K562 (cell line): Measurements from ENCODE around the gene EEPD1. TPM values are rescaled to one million over a fixed set of nuclear protein-coding genes. Genes with fewer than 3 reads are reported as not detected.

Source experiments
- ATAC-seq: fragments of 200-7000 bp; cut with Tn5 transposase; 3 replicates; pipeline ENCODE4 v1.9.1; 2020; ENCODE audit warnings: moderate library complexity
- BruUV-seq: library from RNA; stranded (reverse); fragments of 400-500 nt; replicated peaks from 2 replicates; lab custom pipeline; 2021; lab: Mats Ljungman, UMichigan
- CTCF ChIA-PET: fragments of 300-600 bp; formaldehyde crosslinking; extraction: SDS; loops from one replicate; lab custom pipeline; 2021; ENCODE audit warnings: low intra/inter-chr PET ratio; lab: Yijun Ruan, JAX
- POLR2A ChIA-PET: fragments of 300-600, 350-650 bp; sonication (Branson Sonifier 250); formaldehyde crosslinking; extraction: SDS; loops from one replicate; lab custom pipeline; 2021; ENCODE audit warnings: antibody characterized with exemption, inconsistent platforms; lab: Yijun Ruan, JAX
- DNase-seq, 4 experiments: peaks; one replicate each; pipeline versions ENCODE4 v3.0.0 to v3.0.0-alpha.2; 2011 to 2018; ENCODE audit warnings: low spot score in 3 of 4, mixed read lengths in 3 of 4; ENCODE audit errors: extremely low read depth in 1 of 4
- FAIRE-seq: peaks from 2 replicates; lab custom pipeline; 2011; peaks lifted over from hg19 to GRCh38; lab: Jason Lieb, UNC
- H2AFZ ChIP-seq: 2 replicates; pipeline ENCODE4 v1.6.0; 2011; ENCODE audit warnings: low read depth, low read length, control low read depth, inconsistent platforms
- H3K27ac ChIP-seq: fragments of 200-600 bp; 3 replicates; pipeline ENCODE4 v1.8.0; 2011; ENCODE audit warnings: low read depth, mild to moderate bottlenecking, control low read depth, inconsistent platforms, low read length, moderate library complexity, mixed read lengths; ENCODE audit errors: extremely low read depth
- H3K27me3 ChIP-seq, 2 experiments: fragments of 300-600 bp in 1 of 2; 2 replicates in 1 of 2; 3 replicates in 1 of 2; pipeline versions ENCODE4 v1.6.0 to v1.8.0; 2011; ENCODE audit warnings: inconsistent platforms in 2 of 2, low read length in 2 of 2, mild to moderate bottlenecking in 1 of 2, mixed read lengths in 1 of 2, moderate library complexity in 1 of 2; ENCODE audit not compliant: control insufficient read depth in 2 of 2, insufficient read depth in 2 of 2
- H3K36me3 ChIP-seq: fragments of 300-600 bp; 3 replicates; pipeline ENCODE4 v1.8.0; 2011; ENCODE audit warnings: mild to moderate bottlenecking, low read length, inconsistent platforms; ENCODE audit not compliant: control insufficient read depth, insufficient read depth
- H3K4me1 ChIP-seq, 2 experiments: fragments of 200-600 bp in 1 of 2; replicated peaks in 1 of 2; 2 replicates in 1 of 2; 3 replicates in 1 of 2; pipeline versions ENCODE4 v1.5.1 to v1.8.0; 2011; ENCODE audit warnings: inconsistent platforms in 2 of 2, low read length in 2 of 2, mild to moderate bottlenecking in 1 of 2, mixed read lengths in 1 of 2, moderate library complexity in 1 of 2; ENCODE audit not compliant: control insufficient read depth in 2 of 2, insufficient read depth in 2 of 2
- H3K4me2 ChIP-seq: 2 replicates; pipeline ENCODE4 v1.6.1; 2011; ENCODE audit warnings: low read length, control low read depth, inconsistent platforms, mixed read lengths; ENCODE audit not compliant: insufficient read depth
- H3K4me3 ChIP-seq: fragments of 200-600 bp; sonication (generic), shearing (Covaris generic); 2 replicates; pipeline ENCODE4 v1.5.1; 2016; ENCODE audit warnings: control low read depth, inconsistent platforms
- H3K79me2 ChIP-seq: fragments of 200-600 bp; 3 replicates; pipeline ENCODE4 v1.8.0; 2011; ENCODE audit warnings: low read length, inconsistent platforms; ENCODE audit not compliant: control insufficient read depth, insufficient read depth
- H3K9ac ChIP-seq, 2 experiments: 2 replicates each; pipeline versions ENCODE4 v1.6.0 to v1.6.1; 2011; ENCODE audit warnings: low read depth in 2 of 2, low read length in 2 of 2, control low read depth in 1 of 2, inconsistent platforms in 1 of 2, mild to moderate bottlenecking in 1 of 2, mixed read lengths in 1 of 2; ENCODE audit not compliant: insufficient read depth in 1 of 2
- H3K9me1 ChIP-seq: one replicate; pipeline ENCODE4 v1.6.0; 2011; ENCODE audit warnings: inconsistent platforms, mild to moderate bottlenecking, low read length, moderate library complexity; ENCODE audit not compliant: control insufficient read depth, insufficient read depth
- H3K9me3 ChIP-seq: replicated peaks from 2 replicates; pipeline ENCODE4 v1.5.1; 2011; ENCODE audit warnings: low read depth, low read length, inconsistent platforms; ENCODE audit not compliant: control insufficient read depth, insufficient read depth
- H4K20me1 ChIP-seq: replicated peaks from 2 replicates; pipeline ENCODE4 v1.6.1; 2011; ENCODE audit warnings: low read length, inconsistent platforms, mixed read lengths; ENCODE audit not compliant: control insufficient read depth, insufficient read depth
- ELF4 ChIP-seq: fragments of 450-650 bp; formaldehyde crosslinking; IDR thresholded peaks from 2 replicates; pipeline ENCODE4 v1.4.0; 2022; ENCODE audit warnings: missing genetic modification characterization
- FOXJ2 ChIP-seq: fragments of 200-800 bp; sonication (Bioruptor generic); IDR thresholded peaks from 2 replicates; pipeline ENCODE4 v1.6.1; 2016; ENCODE audit warnings: missing genetic modification characterization, missing compliant biosample characterization
- FOXP1 ChIP-seq: sonication (generic); formaldehyde crosslinking; IDR thresholded peaks from 2 replicates; pipeline ENCODE4 v1.8.0; 2022; ENCODE audit warnings: mild to moderate bottlenecking, missing genetic modification reagents
- GABPA ChIP-seq: fragments of 200-800 bp; sonication (Bioruptor generic); conservative IDR thresholded peaks from 2 replicates; pipeline ENCODE4 v1.6.1; 2016; ENCODE audit warnings: low read depth, missing genetic modification characterization, missing compliant biosample characterization
- MAFK ChIP-seq: IDR thresholded peaks from 2 replicates; pipeline ENCODE4 v1.6.1; 2011; ENCODE audit warnings: low read length, improper control_type of control experiment
- MCM2 ChIP-seq: fragments of 450-650 bp; IDR thresholded peaks from 2 replicates; pipeline ENCODE4 v1.6.1; 2017; ENCODE audit warnings: low read depth, mild to moderate bottlenecking
- NFYB ChIP-seq: IDR thresholded peaks from 2 replicates; pipeline ENCODE4 v1.6.1; 2011; ENCODE audit warnings: mild to moderate bottlenecking, moderate library complexity; ENCODE audit not compliant: insufficient read length; ENCODE audit errors: extremely low read depth
- PML ChIP-seq: IDR thresholded peaks from 2 replicates; pipeline ENCODE4 v1.6.1; 2012; ENCODE audit warnings: low read length, inconsistent platforms
- SNIP1 ChIP-seq: fragments of 450-650 bp; IDR thresholded peaks from 2 replicates; pipeline ENCODE4 v1.7.1; 2017; ENCODE audit warnings: low read depth, mild to moderate bottlenecking
- TEAD4 ChIP-seq, 2 experiments: sonication (generic) in 1 of 2; formaldehyde crosslinking in 1 of 2; IDR thresholded peaks; 2 replicates each; pipeline versions ENCODE4 v1.6.1 to v1.8.0; 2012 to 2022; ENCODE audit warnings: borderline replicate concordance in 1 of 2, inconsistent platforms in 1 of 2, low read length in 1 of 2, mild to moderate bottlenecking in 1 of 2, missing genetic modification reagents in 1 of 2
- WGBS: fragments of 100-300 bp; shearing (Covaris generic); methylation state at CpG from one replicate; pipeline ENCODE4 v1.1.6; 2016; ENCODE audit warnings: low coverage, mixed read lengths; ENCODE audit not compliant: insufficient coverage; ENCODE audit errors: missing lambda C conversion rate; 5-methylcytosine and 5-hydroxymethylcytosine counted together
- in situ Hi-C: fragments of 300-500 bp; cut with MboI; formaldehyde crosslinking; loops from 4 replicates; pipeline ENCODE4 v1.15.0; 2018; ENCODE audit warnings: inconsistent platforms, mixed read lengths
- intact Hi-C: fragments of 100-400 bp; cut with micrococcal nuclease; formaldehyde crosslinking; loops from 2 replicates; pipeline ENCODE4 v1.14.2; 2022
- polyA plus RNA-seq, 8 experiments: library from polyadenylated mRNA; depleted of rRNA in 4 of 8; stranded (reverse) in 5 of 8; unstranded in 3 of 8; fragments of >200 nt; fragmentation: Nextera tagmentation in 2 of 8; fragmentation: Illumina TruSeq in 1 of 8; extraction: Ambion mirVana in 2 of 8; extraction: Trizol in 1 of 8; gene quantifications; 2 replicates each; pipeline versions ENCODE4 v1.2.1 to v1.2.3, GENCODE V29; 2011 to 2014; ENCODE audit warnings: inconsistent platforms in 1 of 8, missing spikeins in 1 of 8
- total RNA-seq, 7 experiments: library from RNA; depleted of rRNA in 6 of 7; stranded (reverse); fragments of >200 nt in 6 of 7; fragmentation: Illumina TruSeq in 2 of 7; extraction: Trizol in 2 of 7; gene quantifications; 2 replicates each; pipeline versions ENCODE4 v1.2.1 to v1.2.3, GENCODE V29; 2011 to 2021; ENCODE audit warnings: low replicate concordance in 1 of 7
- TF ChIP-seq, protein P1 (sequence below): fragments of 450-650 bp; formaldehyde crosslinking; IDR thresholded peaks from 2 replicates; pipeline ENCODE4 v1.4.0; 2020; ENCODE audit warnings: mild to moderate bottlenecking, moderate library complexity
- TF ChIP-seq, protein P2 (sequence below): sonication (generic); formaldehyde crosslinking; IDR thresholded peaks from 2 replicates; pipeline ENCODE4 v1.8.1; 2023; ENCODE audit warnings: mild to moderate bottlenecking, missing genetic modification reagents
- TF ChIP-seq, protein P3 (sequence below): sonication (generic); formaldehyde crosslinking; IDR thresholded peaks from 2 replicates; pipeline ENCODE4 v1.8.0; 2022; ENCODE audit warnings: mild to moderate bottlenecking, missing genetic modification reagents

The EEPD1 gene
- total and polyA plus RNA-seq, 9 of the 15 experiments (the other 6 are each of a cell fraction or from before 2014, with no cell fraction given) = 0.01 to 1.5 (median 0.74) TPM; not detected in 1

DNA sequence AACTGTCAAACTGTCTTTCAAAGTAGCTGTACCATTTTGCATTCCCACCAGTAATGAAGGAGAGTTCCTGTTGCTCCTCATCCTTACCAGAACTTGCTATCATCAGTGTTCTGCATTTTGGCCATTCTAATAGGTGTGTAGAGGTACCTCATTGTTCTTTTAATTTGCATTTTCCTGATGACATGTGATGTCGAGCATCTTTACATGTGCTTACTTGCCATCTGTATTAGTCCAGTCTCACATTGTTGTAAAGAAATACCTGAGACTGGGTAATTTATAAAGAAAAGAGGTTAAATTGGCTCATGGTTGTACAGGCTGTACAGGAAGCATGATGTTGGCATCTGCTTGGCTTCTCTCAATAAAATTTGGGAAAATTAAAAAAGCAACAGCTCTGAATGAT is 38.7 kb upstream of the EEPD1 start:
- no peaks in the 10 kb centered on the region for H3K4me1 ChIP-seq
- FAIRE-seq (no peak), DNase-seq (no peak), ATAC-seq (no peak)
- H3K9me3 ChIP-seq = no peaks in the 10 kb centered on the region
- no TSS peak for BruUV-seq
- no peaks in the 10 kb centered on the region for H3K9me1 ChIP-seq
- no peaks in the 10 kb centered on the region; the same call in 1 of the 2 replicates for H4K20me1 ChIP-seq
- H3K27me3 ChIP-seq = peaks cover 14 to 26% of the 10 kb centered on the region in 2 experiments; a peak in 4 of 5 replicates
- no peak overlapping the region for H2AFZ ChIP-seq
- no peaks in the 10 kb centered on the region for H3K36me3 ChIP-seq
- H3K4me2 ChIP-seq = no peak overlapping the region
- H3K9ac ChIP-seq = no peak overlapping the region
- ChIA-PET POLR2A (no interaction called here), CTCF (no interaction called here)
- no peak overlapping the region for H3K4me3 ChIP-seq
- WGBS = 0% methylated on average over 1 of the region's 1 CpG
- intact Hi-C loops = loop anchor here (1.0 kb wide), 1 partner anchor 11 kb away; no protein-coding TSS in a partner anchor
- in situ Hi-C loops = no loop called here
- no peaks in the 10 kb centered on the region for H3K79me2 ChIP-seq
- no peak overlapping the region for H3K27ac ChIP-seq
- TF ChIP-seq ELF4 (CRISPR knock-in tag) = no peak
- TF ChIP-seq TEAD4 (IDR thresholded peaks at IDR 0.05; ENCODE audit: low read length) = no peak
- TF ChIP-seq TEAD4 (CRISPR knock-in tag; IDR thresholded peaks at IDR 0.05; ENCODE audit: borderline replicate concordance) = no peak
- TF ChIP-seq PML = no peak
- TF ChIP-seq MCM2 = no peak
- TF ChIP-seq, protein P1, sequence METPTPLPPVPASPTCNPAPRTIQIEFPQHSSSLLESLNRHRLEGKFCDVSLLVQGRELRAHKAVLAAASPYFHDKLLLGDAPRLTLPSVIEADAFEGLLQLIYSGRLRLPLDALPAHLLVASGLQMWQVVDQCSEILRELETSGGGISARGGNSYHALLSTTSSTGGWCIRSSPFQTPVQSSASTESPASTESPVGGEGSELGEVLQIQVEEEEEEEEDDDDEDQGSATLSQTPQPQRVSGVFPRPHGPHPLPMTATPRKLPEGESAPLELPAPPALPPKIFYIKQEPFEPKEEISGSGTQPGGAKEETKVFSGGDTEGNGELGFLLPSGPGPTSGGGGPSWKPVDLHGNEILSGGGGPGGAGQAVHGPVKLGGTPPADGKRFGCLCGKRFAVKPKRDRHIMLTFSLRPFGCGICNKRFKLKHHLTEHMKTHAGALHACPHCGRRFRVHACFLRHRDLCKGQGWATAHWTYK (CRISPR knock-in tag) = no peak
- no peak for TF ChIP-seq GABPA (tag)
- no peak for TF ChIP-seq MAFK
- no peak for TF ChIP-seq NFYB
- TF ChIP-seq FOXJ2 (tag) = no peak
- TF ChIP-seq, protein P2, sequence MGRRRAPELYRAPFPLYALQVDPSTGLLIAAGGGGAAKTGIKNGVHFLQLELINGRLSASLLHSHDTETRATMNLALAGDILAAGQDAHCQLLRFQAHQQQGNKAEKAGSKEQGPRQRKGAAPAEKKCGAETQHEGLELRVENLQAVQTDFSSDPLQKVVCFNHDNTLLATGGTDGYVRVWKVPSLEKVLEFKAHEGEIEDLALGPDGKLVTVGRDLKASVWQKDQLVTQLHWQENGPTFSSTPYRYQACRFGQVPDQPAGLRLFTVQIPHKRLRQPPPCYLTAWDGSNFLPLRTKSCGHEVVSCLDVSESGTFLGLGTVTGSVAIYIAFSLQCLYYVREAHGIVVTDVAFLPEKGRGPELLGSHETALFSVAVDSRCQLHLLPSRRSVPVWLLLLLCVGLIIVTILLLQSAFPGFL (CRISPR knock-in tag) = no peak
- TF ChIP-seq, protein P3, sequence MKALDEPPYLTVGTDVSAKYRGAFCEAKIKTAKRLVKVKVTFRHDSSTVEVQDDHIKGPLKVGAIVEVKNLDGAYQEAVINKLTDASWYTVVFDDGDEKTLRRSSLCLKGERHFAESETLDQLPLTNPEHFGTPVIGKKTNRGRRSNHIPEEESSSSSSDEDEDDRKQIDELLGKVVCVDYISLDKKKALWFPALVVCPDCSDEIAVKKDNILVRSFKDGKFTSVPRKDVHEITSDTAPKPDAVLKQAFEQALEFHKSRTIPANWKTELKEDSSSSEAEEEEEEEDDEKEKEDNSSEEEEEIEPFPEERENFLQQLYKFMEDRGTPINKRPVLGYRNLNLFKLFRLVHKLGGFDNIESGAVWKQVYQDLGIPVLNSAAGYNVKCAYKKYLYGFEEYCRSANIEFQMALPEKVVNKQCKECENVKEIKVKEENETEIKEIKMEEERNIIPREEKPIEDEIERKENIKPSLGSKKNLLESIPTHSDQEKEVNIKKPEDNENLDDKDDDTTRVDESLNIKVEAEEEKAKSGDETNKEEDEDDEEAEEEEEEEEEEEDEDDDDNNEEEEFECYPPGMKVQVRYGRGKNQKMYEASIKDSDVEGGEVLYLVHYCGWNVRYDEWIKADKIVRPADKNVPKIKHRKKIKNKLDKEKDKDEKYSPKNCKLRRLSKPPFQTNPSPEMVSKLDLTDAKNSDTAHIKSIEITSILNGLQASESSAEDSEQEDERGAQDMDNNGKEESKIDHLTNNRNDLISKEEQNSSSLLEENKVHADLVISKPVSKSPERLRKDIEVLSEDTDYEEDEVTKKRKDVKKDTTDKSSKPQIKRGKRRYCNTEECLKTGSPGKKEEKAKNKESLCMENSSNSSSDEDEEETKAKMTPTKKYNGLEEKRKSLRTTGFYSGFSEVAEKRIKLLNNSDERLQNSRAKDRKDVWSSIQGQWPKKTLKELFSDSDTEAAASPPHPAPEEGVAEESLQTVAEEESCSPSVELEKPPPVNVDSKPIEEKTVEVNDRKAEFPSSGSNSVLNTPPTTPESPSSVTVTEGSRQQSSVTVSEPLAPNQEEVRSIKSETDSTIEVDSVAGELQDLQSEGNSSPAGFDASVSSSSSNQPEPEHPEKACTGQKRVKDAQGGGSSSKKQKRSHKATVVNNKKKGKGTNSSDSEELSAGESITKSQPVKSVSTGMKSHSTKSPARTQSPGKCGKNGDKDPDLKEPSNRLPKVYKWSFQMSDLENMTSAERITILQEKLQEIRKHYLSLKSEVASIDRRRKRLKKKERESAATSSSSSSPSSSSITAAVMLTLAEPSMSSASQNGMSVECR (CRISPR knock-in tag) = no peak
- TF ChIP-seq SNIP1 = no peak
- TF ChIP-seq FOXP1 (CRISPR knock-in tag) = no peak
